ENCODE results near the gene RNF151. TPM values are rescaled to one million over a fixed set of nuclear protein-coding genes. Genes with fewer than 3 reads are reported as not detected.
A peak's percentile ranks its signal among the peaks of the same experiment; 100 is the strongest.

RNF151 gene
- total and polyA plus RNA-seq, 11 donors, result not detected

- H3K27ac ChIP-seq, result no peak overlapping the region
- H3K4me3 ChIP-seq, result no peak overlapping the region
- TF ChIP-seq POLR2A (IDR thresholded peaks at IDR 0.05), result no peak
- no peak for TF ChIP-seq CTCF (IDR thresholded peaks at IDR 0.05)
- 90 to 94% (median 91%) methylated on average over 15 of the region's 15 CpGs for WGBS, 4 donors
- no peak for DNase-seq
- no peaks in the 10 kb centered on the region for H3K9me3 ChIP-seq
- peaks cover 6 to 17% (median 13%) of the 10 kb centered on the region in 12 donors for H3K4me1 ChIP-seq
- H3K36me3 ChIP-seq, result no peaks in the 10 kb centered on the region
- intact Hi-C loops (cut with DNase I), result loop anchor here in 1 of 10 donors (5.0 kb wide), 1 partner anchor 139 kb away; no protein-coding TSS in a partner anchor
- H3K27me3 ChIP-seq, result peaks cover 0 to 7% (median 0%) of the 10 kb centered on the region in 9 donors
- no peak for ATAC-seq
These were observed 46.9 kb downstream of the RNF151 start for GRCh38 chr16:2013527-2013926.

- Histone ChIP-seq H3K4me1 (peaks cover under 1 to 15% (median 9%) of the 10 kb centered on the region in 12 donors), H3K27me3 (peaks cover 5 to 25% (median 15%) of the 10 kb centered on the region in 9 donors), H3K27ac (no peak overlapping the region), H3K4me3 (no peak overlapping the region), H3K9me3 (no peaks in the 10 kb centered on the region), H3K36me3 (no peaks in the 10 kb centered on the region)
- WGBS, 4 donors, result 90 to 92% (median 91%) methylated on average over 24 of the region's 24 CpGs
- no peak for DNase-seq
- intact Hi-C loops (cut with DNase I), result loop anchor here in 1 of 10 donors (5.0 kb wide), 1 partner anchor 37 kb away; no protein-coding TSS in a partner anchor
- no peak for TF ChIP-seq CTCF (IDR thresholded peaks at IDR 0.05)
- TF ChIP-seq POLR2A (IDR thresholded peaks at IDR 0.05), result no peak
- peak in 1 of 4 donors; percentile 11 for ATAC-seq
These were observed 48.7 kb downstream of the RNF151 start for GRCh38 chr16:2015117-2015946.

GRCh38 chr16:2015947-2016208 lies 49.2 kb downstream of the RNF151 start:
- H3K27me3 ChIP-seq, result peaks cover 10 to 30% (median 20%) of the 10 kb centered on the region in 9 donors
- no peaks in the 10 kb centered on the region for H3K9me3 ChIP-seq
- H3K4me1 ChIP-seq, result peaks cover 0 to 15% (median 10%) of the 10 kb centered on the region in 12 donors
- H3K36me3 ChIP-seq, result no peaks in the 10 kb centered on the region
- no peak overlapping the region for H3K27ac ChIP-seq
- ATAC-seq, result no peak
- no peak overlapping the region for H3K4me3 ChIP-seq
- no peak for DNase-seq
- 81 to 87% (median 83%) methylated on average over 7 of the region's 7 CpGs for WGBS, 4 donors
- intact Hi-C loops (cut with DNase I), result loop anchor here in 1 of 10 donors (5.0 kb wide), 1 partner anchor 36 kb away; no protein-coding TSS in a partner anchor
- TF ChIP-seq POLR2A (IDR thresholded peaks at IDR 0.05) (no peak), CTCF (IDR thresholded peaks at IDR 0.05) (no peak)

GRCh38 chr16:2016407-2016922 lies 49.8 kb downstream of the RNF151 start:
- ATAC-seq (no peak), DNase-seq (no peak)
- Histone ChIP-seq H3K4me3 (no peak overlapping the region), H3K27me3 (peaks cover 10 to 36% (median 26%) of the 10 kb centered on the region in 9 donors), H3K9me3 (no peaks in the 10 kb centered on the region), H3K27ac (no peak overlapping the region), H3K4me1 (peaks cover 0 to 15% (median 10%) of the 10 kb centered on the region in 12 donors), H3K36me3 (no peaks in the 10 kb centered on the region)
- peak; percentile 6 to 47 (median 26) for TF ChIP-seq CTCF (IDR thresholded peaks at IDR 0.05)
- no peak for TF ChIP-seq POLR2A (IDR thresholded peaks at IDR 0.05)
- intact Hi-C loops (cut with DNase I), result loop anchor here in 1 of 10 donors (5.0 kb wide), 1 partner anchor 36 kb away; no protein-coding TSS in a partner anchor
- 28 to 32% (median 31%) methylated on average over 8 to 13 of the region's 13 CpGs for WGBS, 4 donors

All from heart left ventricle (tissue), 16 donors.